K562 (cell line): ENCODE data around the gene PSMB7. TPM values are rescaled to one million over a fixed set of nuclear protein-coding genes. Genes with fewer than 3 reads are reported as not detected.

Experiments
- C11orf30 ChIP-seq: fragments of 450-650 bp; IDR thresholded peaks from 2 replicates; pipeline ENCODE4 v1.6.1; 2016; ENCODE audit warnings: low read depth, mild to moderate bottlenecking
- ESRRA ChIP-seq: fragments of 450-650 bp; IDR thresholded peaks from 2 replicates; pipeline ENCODE4 v1.6.1; 2014; ENCODE audit warnings: low read depth, mild to moderate bottlenecking, moderate library complexity, borderline replicate concordance
- EWSR1 ChIP-seq: fragments of 450-650 bp; IDR thresholded peaks from 2 replicates; pipeline ENCODE4 v1.6.1; 2018; ENCODE audit warnings: borderline replicate concordance, mild to moderate bottlenecking, low read depth, moderate library complexity; ENCODE audit not compliant: partially characterized antibody
- HMGN3 ChIP-seq: IDR thresholded peaks from 2 replicates; pipeline ENCODE4 v1.6.1; 2011; ENCODE audit warnings: borderline replicate concordance, low read depth, mild to moderate bottlenecking, mixed read lengths, low read length; ENCODE audit not compliant: insufficient read length; ENCODE audit errors: extremely low read depth
- MAFK ChIP-seq: IDR thresholded peaks from 2 replicates; pipeline ENCODE4 v1.6.1; 2011; ENCODE audit warnings: low read length, improper control_type of control experiment
- NFIC ChIP-seq: fragments of 450-650 bp; IDR thresholded peaks from 2 replicates; pipeline ENCODE4 v1.6.1; 2017; ENCODE audit warnings: mild to moderate bottlenecking, inconsistent platforms
- NR2C2 ChIP-seq, 2 experiments: fragments of 200-800 bp in 1 of 2; sonication (Bioruptor generic) in 1 of 2; sonication (generic) in 1 of 2; formaldehyde crosslinking in 1 of 2; IDR thresholded peaks; 2 replicates each; pipeline versions ENCODE4 v1.6.1 to v1.8.0; 2016 to 2022; ENCODE audit warnings: mild to moderate bottlenecking in 1 of 2, missing compliant biosample characterization in 1 of 2, missing genetic modification characterization in 1 of 2, missing genetic modification reagents in 1 of 2
- PTBP1 ChIP-seq: fragments of 200-400 bp; formaldehyde crosslinking; IDR thresholded peaks from 2 replicates; pipeline ENCODE4 v1.6.1; 2017; ENCODE audit warnings: low read depth, low read length
- RCOR1 ChIP-seq, 2 experiments: IDR thresholded peaks; 2 replicates each; pipeline ENCODE4 v1.6.1; 2012; ENCODE audit warnings: low read depth in 2 of 2, low read length in 2 of 2, borderline replicate concordance in 1 of 2, improper control_type of control experiment in 1 of 2
- SUPT5H ChIP-seq: fragments of 450-650 bp; IDR thresholded peaks from 2 replicates; pipeline ENCODE4 v1.6.1; 2016
- polyA plus RNA-seq, 8 experiments: library from polyadenylated mRNA; depleted of rRNA in 4 of 8; stranded (reverse) in 5 of 8; unstranded in 3 of 8; fragments of >200 nt; fragmentation: Nextera tagmentation in 2 of 8; fragmentation: Illumina TruSeq in 1 of 8; extraction: Ambion mirVana in 2 of 8; extraction: Trizol in 1 of 8; gene quantifications; 2 replicates each; pipeline versions ENCODE4 v1.2.1 to v1.2.3, GENCODE V29; 2011 to 2014; ENCODE audit warnings: inconsistent platforms in 1 of 8, missing spikeins in 1 of 8
- total RNA-seq, 7 experiments: library from RNA; depleted of rRNA in 6 of 7; stranded (reverse); fragments of >200 nt in 6 of 7; fragmentation: Illumina TruSeq in 2 of 7; extraction: Trizol in 2 of 7; gene quantifications; 2 replicates each; pipeline versions ENCODE4 v1.2.1 to v1.2.3, GENCODE V29; 2011 to 2021; ENCODE audit warnings: low replicate concordance in 1 of 7
- TF ChIP-seq, protein P1 (sequence below): IDR thresholded peaks from 2 replicates; pipeline ENCODE4 v1.6.1; 2011; ENCODE audit not compliant: insufficient read length; ENCODE audit errors: extremely low read depth
- TF ChIP-seq, protein P2 (sequence below), 3 experiments: fragments of 200-800 bp in 1 of 3; fragments of 250-450 bp in 1 of 3; fragments of 450-650 bp in 1 of 3; sonication (Bioruptor Pico) in 1 of 3; sonication (Bioruptor generic) in 1 of 3; formaldehyde crosslinking in 1 of 3; IDR thresholded peaks; 2 replicates each; pipeline versions ENCODE4 v1.6.1 to v1.8.0; 2016 to 2022; ENCODE audit warnings: mild to moderate bottlenecking in 2 of 3, missing genetic modification characterization in 2 of 3, missing compliant biosample characterization in 1 of 3, moderate library complexity in 1 of 3
- TF ChIP-seq, protein P3 (sequence below): IDR thresholded peaks from 2 replicates; pipeline ENCODE4 v1.6.1; 2012; ENCODE audit warnings: low read depth, low read length, improper control_type of control experiment, borderline replicate concordance
- TF ChIP-seq, protein P4 (sequence below): fragments of 450-650 bp; IDR thresholded peaks from 2 replicates; pipeline ENCODE4 v1.6.1; 2016; ENCODE audit warnings: borderline replicate concordance
- TF ChIP-seq, protein P5 (sequence below), 3 experiments: IDR thresholded peaks in 2 of 3; conservative IDR thresholded peaks in 1 of 3; 2 replicates each; pipeline ENCODE4 v1.5.1; 2011 to 2012; ENCODE audit warnings: low read length in 3 of 3, mild to moderate bottlenecking in 3 of 3, control low read depth in 2 of 3, improper control_type of control experiment in 1 of 3, inconsistent platforms in 1 of 3, low read depth in 1 of 3, mixed read lengths in 1 of 3, moderate library complexity in 1 of 3; ENCODE audit not compliant: insufficient read depth in 2 of 3

Gene PSMB7
- total and polyA plus RNA-seq, 9 of the 15 experiments (the other 6 are each of a cell fraction or from before 2014, with no cell fraction given): 321 to 978 (median 407) TPM

DNA sequence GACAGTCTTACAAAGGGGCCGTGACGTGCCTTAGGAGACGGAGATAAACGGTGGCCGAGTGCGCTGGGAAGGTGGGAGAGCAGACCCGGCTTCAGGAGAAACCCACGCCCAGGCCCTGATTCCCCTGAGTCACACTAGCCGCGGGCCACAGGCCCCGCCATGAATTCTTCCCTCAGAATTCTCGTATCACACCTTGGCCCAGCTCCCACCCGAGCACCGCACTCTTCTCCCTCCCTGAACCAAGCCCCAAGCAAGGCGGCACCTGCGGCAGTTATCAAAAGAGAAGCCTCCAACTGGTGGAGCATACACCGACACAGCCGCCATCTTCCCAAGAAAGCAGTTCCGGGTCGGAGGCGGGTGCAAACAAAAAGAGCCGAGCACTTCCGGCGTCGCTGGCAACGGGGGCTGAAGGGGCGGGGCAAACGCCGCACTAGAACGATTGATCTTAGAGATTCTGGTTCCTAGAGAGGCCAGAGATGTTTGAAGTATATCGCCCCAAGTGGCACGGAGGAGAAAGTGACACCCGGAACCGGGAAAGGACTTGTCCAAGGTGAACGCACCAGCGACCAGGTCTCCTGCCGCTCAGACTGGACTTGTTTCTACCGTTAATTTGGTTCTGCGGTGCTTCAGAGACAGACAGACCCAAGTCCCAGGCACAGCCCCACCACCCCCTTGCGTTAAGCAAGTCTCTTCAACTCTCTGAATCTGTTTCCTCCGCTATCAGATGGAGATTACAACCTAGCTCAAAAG lies at the start of gene PSMB7 (continued):
- TF ChIP-seq, protein P1, sequence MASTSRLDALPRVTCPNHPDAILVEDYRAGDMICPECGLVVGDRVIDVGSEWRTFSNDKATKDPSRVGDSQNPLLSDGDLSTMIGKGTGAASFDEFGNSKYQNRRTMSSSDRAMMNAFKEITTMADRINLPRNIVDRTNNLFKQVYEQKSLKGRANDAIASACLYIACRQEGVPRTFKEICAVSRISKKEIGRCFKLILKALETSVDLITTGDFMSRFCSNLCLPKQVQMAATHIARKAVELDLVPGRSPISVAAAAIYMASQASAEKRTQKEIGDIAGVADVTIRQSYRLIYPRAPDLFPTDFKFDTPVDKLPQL: peak; percentile 24
- peak in 1 of 2 experiments; percentile 56; a peak in 2 of 4 replicates for TF ChIP-seq RCOR1 (IDR thresholded peaks at IDR 0.05; ENCODE audit: borderline replicate concordance in 1 of 2, low read depth in 2 of 2, low read length in 2 of 2)
- TF ChIP-seq NFIC: peak; percentile 54
- peak; percentile 99 for TF ChIP-seq NR2C2 (CRISPR knock-in tag; IDR thresholded peaks at IDR 0.05)
- peak; percentile 100 for TF ChIP-seq NR2C2 (tag; IDR thresholded peaks at IDR 0.05)
- peak; percentile 71 for TF ChIP-seq ESRRA
- TF ChIP-seq, protein P2, sequence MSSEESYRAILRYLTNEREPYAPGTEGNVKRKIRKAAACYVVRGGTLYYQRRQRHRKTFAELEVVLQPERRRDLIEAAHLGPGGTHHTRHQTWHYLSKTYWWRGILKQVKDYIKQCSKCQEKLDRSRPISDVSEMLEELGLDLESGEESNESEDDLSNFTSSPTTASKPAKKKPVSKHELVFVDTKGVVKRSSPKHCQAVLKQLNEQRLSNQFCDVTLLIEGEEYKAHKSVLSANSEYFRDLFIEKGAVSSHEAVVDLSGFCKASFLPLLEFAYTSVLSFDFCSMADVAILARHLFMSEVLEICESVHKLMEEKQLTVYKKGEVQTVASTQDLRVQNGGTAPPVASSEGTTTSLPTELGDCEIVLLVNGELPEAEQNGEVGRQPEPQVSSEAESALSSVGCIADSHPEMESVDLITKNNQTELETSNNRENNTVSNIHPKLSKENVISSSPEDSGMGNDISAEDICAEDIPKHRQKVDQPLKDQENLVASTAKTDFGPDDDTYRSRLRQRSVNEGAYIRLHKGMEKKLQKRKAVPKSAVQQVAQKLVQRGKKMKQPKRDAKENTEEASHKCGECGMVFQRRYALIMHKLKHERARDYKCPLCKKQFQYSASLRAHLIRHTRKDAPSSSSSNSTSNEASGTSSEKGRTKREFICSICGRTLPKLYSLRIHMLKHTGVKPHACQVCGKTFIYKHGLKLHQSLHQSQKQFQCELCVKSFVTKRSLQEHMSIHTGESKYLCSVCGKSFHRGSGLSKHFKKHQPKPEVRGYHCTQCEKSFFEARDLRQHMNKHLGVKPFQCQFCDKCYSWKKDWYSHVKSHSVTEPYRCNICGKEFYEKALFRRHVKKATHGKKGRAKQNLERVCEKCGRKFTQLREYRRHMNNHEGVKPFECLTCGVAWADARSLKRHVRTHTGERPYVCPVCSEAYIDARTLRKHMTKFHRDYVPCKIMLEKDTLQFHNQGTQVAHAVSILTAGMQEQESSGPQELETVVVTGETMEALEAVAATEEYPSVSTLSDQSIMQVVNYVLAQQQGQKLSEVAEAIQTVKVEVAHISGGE (CRISPR knock-in tag; IDR thresholded peaks at IDR 0.05): peak in 2 of 3 experiments; percentile 58 to 95; a peak in 3 of 6 replicates
- TF ChIP-seq PTBP1: no peak
- TF ChIP-seq HMGN3: peak; percentile 48
- TF ChIP-seq, protein P3, sequence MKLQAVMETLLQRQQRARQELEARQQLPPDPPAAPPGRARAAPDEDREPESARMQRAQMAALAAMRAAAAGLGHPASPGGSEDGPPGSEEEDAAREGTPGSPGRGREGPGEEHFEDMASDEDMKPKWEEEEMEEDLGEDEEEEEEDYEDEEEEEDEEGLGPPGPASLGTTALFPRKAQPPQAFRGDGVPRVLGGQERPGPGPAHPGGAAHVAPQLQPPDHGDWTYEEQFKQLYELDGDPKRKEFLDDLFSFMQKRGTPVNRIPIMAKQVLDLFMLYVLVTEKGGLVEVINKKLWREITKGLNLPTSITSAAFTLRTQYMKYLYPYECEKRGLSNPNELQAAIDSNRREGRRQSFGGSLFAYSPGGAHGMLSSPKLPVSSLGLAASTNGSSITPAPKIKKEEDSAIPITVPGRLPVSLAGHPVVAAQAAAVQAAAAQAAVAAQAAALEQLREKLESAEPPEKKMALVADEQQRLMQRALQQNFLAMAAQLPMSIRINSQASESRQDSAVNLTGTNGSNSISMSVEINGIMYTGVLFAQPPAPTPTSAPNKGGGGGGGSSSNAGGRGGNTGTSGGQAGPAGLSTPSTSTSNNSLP: peak; percentile 86
- peak; percentile 20; the same call in 1 of the 2 replicates for TF ChIP-seq MAFK
- TF ChIP-seq C11orf30: peak; percentile 100
- TF ChIP-seq, protein P4, sequence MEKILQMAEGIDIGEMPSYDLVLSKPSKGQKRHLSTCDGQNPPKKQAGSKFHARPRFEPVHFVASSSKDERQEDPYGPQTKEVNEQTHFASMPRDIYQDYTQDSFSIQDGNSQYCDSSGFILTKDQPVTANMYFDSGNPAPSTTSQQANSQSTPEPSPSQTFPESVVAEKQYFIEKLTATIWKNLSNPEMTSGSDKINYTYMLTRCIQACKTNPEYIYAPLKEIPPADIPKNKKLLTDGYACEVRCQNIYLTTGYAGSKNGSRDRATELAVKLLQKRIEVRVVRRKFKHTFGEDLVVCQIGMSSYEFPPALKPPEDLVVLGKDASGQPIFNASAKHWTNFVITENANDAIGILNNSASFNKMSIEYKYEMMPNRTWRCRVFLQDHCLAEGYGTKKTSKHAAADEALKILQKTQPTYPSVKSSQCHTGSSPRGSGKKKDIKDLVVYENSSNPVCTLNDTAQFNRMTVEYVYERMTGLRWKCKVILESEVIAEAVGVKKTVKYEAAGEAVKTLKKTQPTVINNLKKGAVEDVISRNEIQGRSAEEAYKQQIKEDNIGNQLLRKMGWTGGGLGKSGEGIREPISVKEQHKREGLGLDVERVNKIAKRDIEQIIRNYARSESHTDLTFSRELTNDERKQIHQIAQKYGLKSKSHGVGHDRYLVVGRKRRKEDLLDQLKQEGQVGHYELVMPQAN: peak; percentile 89
- TF ChIP-seq SUPT5H: peak; percentile 91
- no peak for TF ChIP-seq EWSR1
- TF ChIP-seq, protein P5, sequence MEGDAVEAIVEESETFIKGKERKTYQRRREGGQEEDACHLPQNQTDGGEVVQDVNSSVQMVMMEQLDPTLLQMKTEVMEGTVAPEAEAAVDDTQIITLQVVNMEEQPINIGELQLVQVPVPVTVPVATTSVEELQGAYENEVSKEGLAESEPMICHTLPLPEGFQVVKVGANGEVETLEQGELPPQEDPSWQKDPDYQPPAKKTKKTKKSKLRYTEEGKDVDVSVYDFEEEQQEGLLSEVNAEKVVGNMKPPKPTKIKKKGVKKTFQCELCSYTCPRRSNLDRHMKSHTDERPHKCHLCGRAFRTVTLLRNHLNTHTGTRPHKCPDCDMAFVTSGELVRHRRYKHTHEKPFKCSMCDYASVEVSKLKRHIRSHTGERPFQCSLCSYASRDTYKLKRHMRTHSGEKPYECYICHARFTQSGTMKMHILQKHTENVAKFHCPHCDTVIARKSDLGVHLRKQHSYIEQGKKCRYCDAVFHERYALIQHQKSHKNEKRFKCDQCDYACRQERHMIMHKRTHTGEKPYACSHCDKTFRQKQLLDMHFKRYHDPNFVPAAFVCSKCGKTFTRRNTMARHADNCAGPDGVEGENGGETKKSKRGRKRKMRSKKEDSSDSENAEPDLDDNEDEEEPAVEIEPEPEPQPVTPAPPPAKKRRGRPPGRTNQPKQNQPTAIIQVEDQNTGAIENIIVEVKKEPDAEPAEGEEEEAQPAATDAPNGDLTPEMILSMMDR (IDR thresholded peaks at IDR 0.05 in 2 of 3, conservative IDR thresholded peaks at IDR 0.05 in 1 of 3; ENCODE audit: insufficient read depth in 2 of 3, low read depth in 1 of 3, low read length in 3 of 3): peak; percentile 66 to 94 (median 86)
